ENCODE measurements around the gene YIPF3.

GRCh38 chr6:43493833-43494232 is 22.9 kb downstream of the YIPF3 start:
- TF ChIP-seq CTCF (IDR thresholded peaks at IDR 0.05) (no peak), POLR2AphosphoS5 (IDR thresholded peaks at IDR 0.05) (peak in 1 of 3 donors; percentile 53), EP300 (IDR thresholded peaks at IDR 0.05) (no peak)
